ENCODE data around the gene PDGFB. TPM values are rescaled to one million over a fixed set of nuclear protein-coding genes. Genes with fewer than 3 reads are reported as not detected.

Gene PDGFB
- total RNA-seq, 1 experiment from 2014 or later = 8.3 TPM

GRCh38 chr22:39277142-39277607 is 32.4 kb upstream of the PDGFB start:
- POLR2A ChIA-PET = no interaction called here
- Mint-ChIP-seq H3K4me3 (ENCODE audit: unreplicated experiment) (no peak overlapping the region), H3K9me3 (ENCODE audit: unreplicated experiment) (no peaks in the 10 kb centered on the region), H3K27me3 (ENCODE audit: insufficient read depth, unreplicated experiment) (no peaks in the 10 kb centered on the region), H3K27ac (ENCODE audit: unreplicated experiment) (no peak overlapping the region), H3K36me3 (ENCODE audit: insufficient read depth, unreplicated experiment) (no peaks in the 10 kb centered on the region), H3K4me1 (ENCODE audit: low read depth, unreplicated experiment) (no peaks in the 10 kb centered on the region)
- intact Hi-C loops (cut with micrococcal nuclease; ENCODE audit: unreplicated experiment) = no loop called here
- no TSS peak for BruUV-seq (replicated peaks)
- TF ChIP-seq, protein P1, sequence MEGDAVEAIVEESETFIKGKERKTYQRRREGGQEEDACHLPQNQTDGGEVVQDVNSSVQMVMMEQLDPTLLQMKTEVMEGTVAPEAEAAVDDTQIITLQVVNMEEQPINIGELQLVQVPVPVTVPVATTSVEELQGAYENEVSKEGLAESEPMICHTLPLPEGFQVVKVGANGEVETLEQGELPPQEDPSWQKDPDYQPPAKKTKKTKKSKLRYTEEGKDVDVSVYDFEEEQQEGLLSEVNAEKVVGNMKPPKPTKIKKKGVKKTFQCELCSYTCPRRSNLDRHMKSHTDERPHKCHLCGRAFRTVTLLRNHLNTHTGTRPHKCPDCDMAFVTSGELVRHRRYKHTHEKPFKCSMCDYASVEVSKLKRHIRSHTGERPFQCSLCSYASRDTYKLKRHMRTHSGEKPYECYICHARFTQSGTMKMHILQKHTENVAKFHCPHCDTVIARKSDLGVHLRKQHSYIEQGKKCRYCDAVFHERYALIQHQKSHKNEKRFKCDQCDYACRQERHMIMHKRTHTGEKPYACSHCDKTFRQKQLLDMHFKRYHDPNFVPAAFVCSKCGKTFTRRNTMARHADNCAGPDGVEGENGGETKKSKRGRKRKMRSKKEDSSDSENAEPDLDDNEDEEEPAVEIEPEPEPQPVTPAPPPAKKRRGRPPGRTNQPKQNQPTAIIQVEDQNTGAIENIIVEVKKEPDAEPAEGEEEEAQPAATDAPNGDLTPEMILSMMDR (IDR thresholded peaks at IDR 0.05; ENCODE audit: insufficient read depth in 1 of 2, low read depth in 1 of 2, low read length in 1 of 2, severe bottlenecking in 1 of 2, unreplicated experiment in 1 of 2) = no peak
- Histone ChIP-seq H3K27me3 (replicated peaks; ENCODE audit: control insufficient read depth, insufficient read depth, low read length) (no peaks in the 10 kb centered on the region), H3K9me3 (no peaks in the 10 kb centered on the region), H3K4me3 (ENCODE audit: low read depth, low read length) (no peak overlapping the region), H3K36me3 (ENCODE audit: control insufficient read depth, insufficient read depth, low read length) (no peaks in the 10 kb centered on the region), H3K4me1 (no peaks in the 10 kb centered on the region)
- no peak for DNase-seq
- CTCF ChIA-PET = interaction anchor here (0.8 kb wide), 1 partner anchor 39 kb away, joined by 3 read pairs; no protein-coding TSS in a partner anchor

DNA sequence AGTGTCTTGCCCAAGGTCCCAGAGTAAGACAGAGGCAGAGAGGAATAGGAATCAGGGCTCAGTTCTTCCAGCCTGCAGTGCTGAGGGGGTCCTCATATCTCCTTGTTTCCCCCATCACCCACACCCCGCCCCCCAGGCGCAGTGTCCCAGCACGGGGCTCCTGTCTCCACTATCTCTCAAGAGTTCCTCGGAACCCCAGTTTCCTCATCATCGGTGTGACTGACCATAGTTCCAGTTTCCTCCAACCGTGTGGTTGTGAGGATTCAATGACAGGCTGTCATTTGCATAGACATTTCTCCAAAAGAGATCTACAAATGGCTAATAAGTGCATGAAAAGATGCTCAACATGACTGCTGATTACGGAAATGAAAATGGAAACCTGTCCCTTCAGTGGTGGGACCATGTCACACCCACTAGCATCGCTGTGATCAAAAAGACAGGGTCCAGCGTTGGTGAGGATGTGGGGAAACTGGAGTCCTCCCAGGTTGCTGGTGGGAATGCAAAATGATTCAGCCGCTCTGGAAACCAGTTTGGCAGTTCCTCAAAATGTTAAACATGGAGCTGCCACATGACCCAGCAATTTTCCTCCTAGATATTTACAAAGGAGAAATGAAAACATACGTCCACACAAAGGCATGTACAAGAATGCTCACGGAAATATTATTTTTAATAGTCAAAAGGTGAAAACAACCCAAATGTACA is 31.8 kb upstream of the PDGFB start:
- no peak overlapping the region for H3K27ac Mint-ChIP-seq (ENCODE audit: unreplicated experiment)
- CTCF ChIA-PET = interaction anchor here (0.6 kb wide), 1 partner anchor 171 kb away, joined by 3 read pairs; no protein-coding TSS in a partner anchor
- POLR2A ChIA-PET = no interaction called here
- TF ChIP-seq, protein P1 (IDR thresholded peaks at IDR 0.05; ENCODE audit: insufficient read depth in 1 of 2, low read depth in 1 of 2, low read length in 1 of 2, severe bottlenecking in 1 of 2, unreplicated experiment in 1 of 2) = no peak
- H3K4me3 Mint-ChIP-seq (ENCODE audit: unreplicated experiment) = no peak overlapping the region
- no peaks in the 10 kb centered on the region for H3K36me3 ChIP-seq (ENCODE audit: control insufficient read depth, insufficient read depth, low read length)
- no peaks in the 10 kb centered on the region for H3K36me3 Mint-ChIP-seq (ENCODE audit: insufficient read depth, unreplicated experiment)
- H3K9me3 ChIP-seq = no peaks in the 10 kb centered on the region
- H3K27me3 Mint-ChIP-seq (ENCODE audit: insufficient read depth, unreplicated experiment) = no peaks in the 10 kb centered on the region
- H3K4me3 ChIP-seq (ENCODE audit: low read depth, low read length) = no peak overlapping the region
- no TSS peak for BruUV-seq (replicated peaks)
- H3K4me1 Mint-ChIP-seq (ENCODE audit: low read depth, unreplicated experiment) = no peaks in the 10 kb centered on the region
- H3K27me3 ChIP-seq (replicated peaks; ENCODE audit: control insufficient read depth, insufficient read depth, low read length) = no peaks in the 10 kb centered on the region
- intact Hi-C loops (cut with micrococcal nuclease; ENCODE audit: unreplicated experiment) = no loop called here
- no peaks in the 10 kb centered on the region for H3K9me3 Mint-ChIP-seq (ENCODE audit: unreplicated experiment)
- no peaks in the 10 kb centered on the region for H3K4me1 ChIP-seq
- no peak for DNase-seq

GRCh38 chr22:39275814-39276439 is 31.1 kb upstream of the PDGFB start:
- ChIA-PET POLR2A (no interaction called here), CTCF (interaction anchor here (0.6 kb wide), 1 partner anchor 172 kb away, joined by 3 read pairs; no protein-coding TSS in a partner anchor)
- TF ChIP-seq, protein P1 (IDR thresholded peaks at IDR 0.05; ENCODE audit: insufficient read depth in 1 of 2, low read depth in 1 of 2, low read length in 1 of 2, severe bottlenecking in 1 of 2, unreplicated experiment in 1 of 2) = no peak
- Mint-ChIP-seq H3K4me3 (ENCODE audit: unreplicated experiment) (no peak overlapping the region), H3K36me3 (ENCODE audit: insufficient read depth, unreplicated experiment) (no peaks in the 10 kb centered on the region), H3K27me3 (ENCODE audit: insufficient read depth, unreplicated experiment) (no peaks in the 10 kb centered on the region), H3K27ac (ENCODE audit: unreplicated experiment) (no peak overlapping the region), H3K4me1 (ENCODE audit: low read depth, unreplicated experiment) (no peaks in the 10 kb centered on the region), H3K9me3 (ENCODE audit: unreplicated experiment) (no peaks in the 10 kb centered on the region)
- H3K4me3 ChIP-seq (ENCODE audit: low read depth, low read length) = no peak overlapping the region
- intact Hi-C loops (cut with micrococcal nuclease; ENCODE audit: unreplicated experiment) = no loop called here
- no peaks in the 10 kb centered on the region for H3K27me3 ChIP-seq (replicated peaks; ENCODE audit: control insufficient read depth, insufficient read depth, low read length)
- BruUV-seq (replicated peaks) = no TSS peak
- no peaks in the 10 kb centered on the region for H3K4me1 ChIP-seq
- no peaks in the 10 kb centered on the region for H3K36me3 ChIP-seq (ENCODE audit: control insufficient read depth, insufficient read depth, low read length)
- H3K9me3 ChIP-seq = no peaks in the 10 kb centered on the region
- DNase-seq = no peak

Data from Caco-2 (cell line).